Measurements from ENCODE around the gene METTL8. TPM values are rescaled to one million over a fixed set of nuclear protein-coding genes. Genes with fewer than 3 reads are reported as not detected.
A peak's percentile ranks its signal among the peaks of the same experiment; 100 is the strongest.

Gene METTL8
- total RNA-seq, 4 donors from 2014 or later: 17.9 to 51.4 (median 35.4) TPM

- no peak for DNase-seq
- no peak overlapping the region for H3K27ac ChIP-seq
- peaks cover 0 to 33% (median 5%) of the 10 kb centered on the region in 3 donors for H3K4me1 ChIP-seq
- TF ChIP-seq POLR2A (IDR thresholded peaks at IDR 0.05) (no peak), CTCF (IDR thresholded peaks at IDR 0.05) (no peak)
- H3K27me3 ChIP-seq: no peaks in the 10 kb centered on the region
- 73 to 90% methylated on average over 1 of the region's 1 CpG for WGBS, 2 donors
- H3K36me3 ChIP-seq: no peaks in the 10 kb centered on the region
- H3K9me3 ChIP-seq: peaks cover 0 to 10% (median 7%) of the 10 kb centered on the region in 3 donors
- intact Hi-C loops (cut with DNase I): no loop called here
- no peak overlapping the region for H3K4me3 ChIP-seq
Observed at GRCh38 chr2:171406044-171406443, 27.7 kb downstream of the METTL8 start.

- 88 to 89% methylated on average over 1 of the region's 1 CpG for WGBS, 2 donors
Observed at GRCh38 chr2:171405546-171405945, 28.2 kb downstream of the METTL8 start.

GRCh38 chr2:171404719-171405118 is 29.1 kb downstream of the METTL8 start:
- Histone ChIP-seq H3K4me3 (no peak overlapping the region), H3K9me3 (peaks cover 0 to 10% (median 7%) of the 10 kb centered on the region in 3 donors), H3K27ac (peak overlapping the region in 2 of 4 donors; percentile 49 to 62), H3K4me1 (peaks cover 0 to 20% (median 5%) of the 10 kb centered on the region in 3 donors), H3K27me3 (no peaks in the 10 kb centered on the region), H3K36me3 (no peaks in the 10 kb centered on the region)
- WGBS, 2 donors: 80 to 91% methylated on average over 2 of the region's 2 CpGs
- DNase-seq: no peak
- intact Hi-C loops (cut with DNase I): no loop called here
- no peak for TF ChIP-seq POLR2A (IDR thresholded peaks at IDR 0.05)
- TF ChIP-seq CTCF (IDR thresholded peaks at IDR 0.05): no peak

More at GRCh38 chr2:171405546-171405945, 28.2 kb downstream of the METTL8 start:
- peaks cover 0 to 10% (median 7%) of the 10 kb centered on the region in 3 donors for H3K9me3 ChIP-seq
- no peak for DNase-seq
- no peak overlapping the region for H3K4me3 ChIP-seq
- TF ChIP-seq POLR2A (IDR thresholded peaks at IDR 0.05) (no peak), CTCF (IDR thresholded peaks at IDR 0.05) (no peak)
- intact Hi-C loops (cut with DNase I): no loop called here
- no peaks in the 10 kb centered on the region for H3K36me3 ChIP-seq
- peaks cover 0 to 28% (median 5%) of the 10 kb centered on the region in 3 donors for H3K4me1 ChIP-seq
- H3K27ac ChIP-seq: no peak overlapping the region
- no peaks in the 10 kb centered on the region for H3K27me3 ChIP-seq

- no peaks in the 10 kb centered on the region for H3K27me3 ChIP-seq
- no peak overlapping the region for H3K4me3 ChIP-seq
- H3K4me1 ChIP-seq: peaks cover 0 to 16% (median under 1%) of the 10 kb centered on the region in 3 donors
- no peak for DNase-seq
- no peaks in the 10 kb centered on the region for H3K36me3 ChIP-seq
- WGBS, 2 donors: 58 to 70% methylated on average over 5 of the region's 5 CpGs
- intact Hi-C loops (cut with DNase I): no loop called here
- TF ChIP-seq CTCF (IDR thresholded peaks at IDR 0.05): no peak
- no peak for TF ChIP-seq POLR2A (IDR thresholded peaks at IDR 0.05)
- H3K9me3 ChIP-seq: peaks cover 0 to 10% (median 7%) of the 10 kb centered on the region in 3 donors
- H3K27ac ChIP-seq: peak overlapping the region in 2 of 4 donors; percentile 49 to 62
Observed at GRCh38 chr2:171404261-171404660, 29.5 kb downstream of the METTL8 start.

- intact Hi-C loops (cut with DNase I): no loop called here
- TF ChIP-seq CTCF (IDR thresholded peaks at IDR 0.05) (no peak), POLR2A (IDR thresholded peaks at IDR 0.05) (no peak)
- H3K27ac ChIP-seq: no peak overlapping the region
- peaks cover 0 to 5% (median 0%) of the 10 kb centered on the region in 3 donors for H3K4me1 ChIP-seq
- peaks cover 0 to 10% (median 7%) of the 10 kb centered on the region in 3 donors for H3K9me3 ChIP-seq
- no peaks in the 10 kb centered on the region for H3K36me3 ChIP-seq
- no peaks in the 10 kb centered on the region for H3K27me3 ChIP-seq
- WGBS, 2 donors: 71 to 76% methylated on average over 4 of the region's 4 CpGs
- no peak for DNase-seq
- no peak overlapping the region for H3K4me3 ChIP-seq
Observed at GRCh38 chr2:171402906-171403580, 30.7 kb downstream of the METTL8 start.
